Hepatocyte (in vitro differentiated cells): Measurements from ENCODE around the gene IL17RC. TPM values are rescaled to one million over a fixed set of nuclear protein-coding genes. Genes with fewer than 3 reads are reported as not detected.

ENCODE experiments used
- DNase-seq: peaks from one replicate; pipeline ENCODE4 v3.0.0-alpha.2; 2016; ENCODE audit warnings: low spot score
- H2AFZ ChIP-seq: fragments of 200-600 bp; sonication (generic); 2 replicates; pipeline ENCODE4 v1.6.0; 2016; ENCODE audit warnings: antibody characterized with exemption, mild to moderate bottlenecking
- H3K27ac ChIP-seq: fragments of 200-600 bp; sonication (generic); 2 replicates; pipeline ENCODE4 v1.5.1; 2016; ENCODE audit warnings: mild to moderate bottlenecking
- H3K27me3 ChIP-seq: fragments of 200-600 bp; sonication (generic); 2 replicates; pipeline ENCODE4 v1.6.1; 2016
- H3K36me3 ChIP-seq: fragments of 200-600 bp; sonication (generic); replicated peaks from 2 replicates; pipeline ENCODE4 v1.5.1; 2016; ENCODE audit warnings: low read depth; ENCODE audit not compliant: insufficient read depth
- H3K4me1 ChIP-seq: fragments of 200-600 bp; sonication (generic); 2 replicates; pipeline ENCODE4 v1.5.1; 2016; ENCODE audit warnings: mild to moderate bottlenecking, moderate library complexity; ENCODE audit not compliant: insufficient read depth
- H3K4me2 ChIP-seq: fragments of 200-600 bp; sonication (generic); 2 replicates; pipeline ENCODE4 v1.6.0; 2016
- H3K4me3 ChIP-seq: fragments of 200-600 bp; sonication (generic); 2 replicates; pipeline ENCODE4 v1.5.1; 2016; ENCODE audit warnings: mild to moderate bottlenecking
- H3K79me2 ChIP-seq: fragments of 200-600 bp; sonication (generic); 2 replicates; pipeline ENCODE4 v1.6.0; 2017; ENCODE audit warnings: mild to moderate bottlenecking
- H3K9me2 ChIP-seq: fragments of 200-600 bp; sonication (generic); replicated peaks from 2 replicates; pipeline ENCODE4 v1.6.0; 2017; ENCODE audit warnings: mild to moderate bottlenecking; ENCODE audit not compliant: insufficient read depth
- H3K9me3 ChIP-seq: fragments of 200-600 bp; sonication (generic); 2 replicates; pipeline ENCODE4 v1.5.1; 2016; ENCODE audit warnings: low read depth, mild to moderate bottlenecking
- H4K20me1 ChIP-seq: fragments of 200-600 bp; sonication (generic); 2 replicates; pipeline ENCODE4 v1.6.0; 2016; ENCODE audit warnings: mild to moderate bottlenecking; ENCODE audit not compliant: insufficient read depth, poor library complexity, severe bottlenecking
- CTCF ChIP-seq: fragments of 200-600 bp; sonication (generic); IDR thresholded peaks from 2 replicates; pipeline ENCODE4 v1.5.1; 2016; ENCODE audit warnings: antibody characterized with exemption, mild to moderate bottlenecking; ENCODE audit not compliant: poor library complexity
- EZH2 ChIP-seq: fragments of 200-600 bp; sonication (generic); IDR thresholded peaks from 2 replicates; pipeline ENCODE4 v1.6.1; 2016; ENCODE audit warnings: antibody characterized with exemption, mild to moderate bottlenecking, borderline replicate concordance
- EZH2phosphoT487 ChIP-seq: fragments of 200-600 bp; sonication (generic); IDR thresholded peaks from one replicate; pipeline ENCODE4 v1.6.1; 2018; ENCODE audit warnings: antibody characterized with exemption, mild to moderate bottlenecking, low read depth, moderate library complexity; ENCODE audit not compliant: unreplicated experiment, severe bottlenecking
- WGBS: methylation state at CpG from one replicate; pipeline ENCODE4 v1.1.6; 2016; ENCODE audit warnings: low lambda C conversion rate; ENCODE audit errors: missing lambda C conversion rate; 5-methylcytosine and 5-hydroxymethylcytosine counted together
- polyA plus RNA-seq: library from polyadenylated mRNA; unstranded; fragments of >200 nt; fragmentation: Nextera tagmentation; extraction: Ambion mirVana; gene quantifications from 2 replicates; pipeline ENCODE4 v1.2.1, GENCODE V29; 2016
- total RNA-seq: library from RNA; depleted of rRNA; stranded (reverse); fragments of >200 nt; gene quantifications from 2 replicates; pipeline ENCODE4 v1.2.3, GENCODE V29; 2014

The IL17RC gene
- total and polyA plus RNA-seq, 2 experiments from 2014 or later, result 27.3 to 47.8 TPM

DNA sequence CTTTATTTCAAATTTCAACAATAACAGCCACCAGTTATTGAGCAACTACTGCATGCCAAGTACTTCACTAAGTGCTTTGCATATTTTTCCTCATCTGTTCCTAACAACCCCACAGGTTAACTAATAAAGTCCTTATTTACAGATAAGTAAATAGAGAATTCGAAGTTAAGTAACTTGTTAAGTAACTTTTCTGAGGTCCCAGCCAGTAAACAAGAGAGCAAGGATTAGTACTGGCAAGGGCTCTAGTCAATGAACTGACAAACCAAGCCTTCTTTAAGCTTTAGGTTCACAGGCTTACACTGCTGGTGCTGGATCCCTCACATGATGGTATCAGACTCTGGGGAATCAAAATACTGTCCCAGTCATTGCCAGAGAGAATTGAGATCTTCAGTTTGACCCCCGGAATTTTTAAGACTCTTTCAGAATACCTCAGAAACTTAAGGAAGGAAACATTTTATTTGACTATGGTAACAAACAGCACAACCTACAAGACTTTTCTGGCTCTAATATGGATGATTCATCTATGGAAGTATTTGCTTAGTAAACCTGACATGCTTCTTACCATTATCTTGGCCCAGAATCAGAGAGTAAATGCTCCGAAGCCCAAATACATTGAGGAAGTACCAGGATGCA lies 53.2 kb downstream of the IL17RC start:
- Histone ChIP-seq H3K9me2 (no peaks in the 10 kb centered on the region), H4K20me1 (no peaks in the 10 kb centered on the region), H3K9me3 (no peaks in the 10 kb centered on the region), H3K79me2 (no peaks in the 10 kb centered on the region), H3K4me1 (no peaks in the 10 kb centered on the region), H3K27ac (no peak overlapping the region), H3K27me3 (no peaks in the 10 kb centered on the region), H2AFZ (no peak overlapping the region), H3K4me2 (no peak overlapping the region), H3K4me3 (no peak overlapping the region), H3K36me3 (no peaks in the 10 kb centered on the region)
- 88% methylated on average over 3 of the region's 3 CpGs for WGBS
- TF ChIP-seq EZH2 (no peak), CTCF (no peak), EZH2phosphoT487 (no peak)
- no peak for DNase-seq

DNA sequence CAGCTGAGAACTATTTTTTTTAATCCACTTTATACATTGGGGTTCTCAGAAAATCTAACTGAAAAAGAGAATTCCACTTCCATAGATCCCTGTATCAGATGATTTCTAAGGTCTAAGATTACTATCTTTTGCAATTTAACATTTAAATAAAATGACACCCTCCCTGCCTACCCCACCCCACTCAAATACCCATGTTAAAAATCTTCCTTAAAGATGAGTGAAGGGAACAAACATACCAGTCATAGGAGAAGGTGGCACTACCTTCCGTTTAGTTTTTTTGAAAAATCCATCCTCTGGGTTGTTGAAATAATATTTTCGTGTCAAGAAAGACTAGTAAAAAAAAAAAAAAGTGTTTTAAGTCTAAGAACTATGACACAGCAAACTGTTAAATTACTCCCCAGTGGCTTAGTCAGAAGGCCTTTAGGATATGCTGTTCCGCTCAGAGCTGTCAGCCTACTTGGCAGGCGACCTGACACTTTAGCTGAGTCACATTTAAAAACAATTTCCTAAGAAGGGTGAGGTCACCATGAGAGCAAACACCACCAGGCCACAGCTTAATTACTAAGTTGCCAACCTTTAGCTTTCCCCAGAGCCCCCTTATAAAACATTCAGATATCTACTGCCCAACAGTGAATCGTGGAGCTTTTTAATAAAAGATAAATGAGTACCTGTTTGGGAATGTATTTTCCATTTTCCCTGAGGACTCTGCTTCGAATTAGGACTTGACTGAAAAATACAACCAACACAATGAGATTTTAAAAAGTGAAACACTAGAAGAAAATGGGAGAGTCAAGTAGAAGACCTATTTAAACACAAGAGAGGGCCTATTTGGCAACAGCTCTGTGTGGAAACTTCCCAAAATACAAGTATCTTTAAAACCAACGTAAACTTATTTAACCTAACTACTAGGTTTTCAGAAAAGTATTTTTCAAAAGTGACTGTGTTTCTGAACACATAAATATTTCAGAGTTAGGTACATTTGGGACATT lies 60.1 kb downstream of the IL17RC start:
- Histone ChIP-seq H3K27me3 (no peaks in the 10 kb centered on the region), H3K36me3 (no peaks in the 10 kb centered on the region), H3K9me2 (no peaks in the 10 kb centered on the region), H3K79me2 (peaks cover 15% of the 10 kb centered on the region), H4K20me1 (no peaks in the 10 kb centered on the region), H2AFZ (no peak overlapping the region), H3K9me3 (no peaks in the 10 kb centered on the region), H3K4me2 (no peak overlapping the region), H3K4me1 (peaks cover 5% of the 10 kb centered on the region), H3K4me3 (no peak overlapping the region), H3K27ac (peak overlapping the region; percentile 80)
- WGBS, result 78% methylated on average over 7 of the region's 7 CpGs
- DNase-seq, result peak; percentile 84
- TF ChIP-seq EZH2phosphoT487 (no peak), EZH2 (no peak), CTCF (no peak)

DNA sequence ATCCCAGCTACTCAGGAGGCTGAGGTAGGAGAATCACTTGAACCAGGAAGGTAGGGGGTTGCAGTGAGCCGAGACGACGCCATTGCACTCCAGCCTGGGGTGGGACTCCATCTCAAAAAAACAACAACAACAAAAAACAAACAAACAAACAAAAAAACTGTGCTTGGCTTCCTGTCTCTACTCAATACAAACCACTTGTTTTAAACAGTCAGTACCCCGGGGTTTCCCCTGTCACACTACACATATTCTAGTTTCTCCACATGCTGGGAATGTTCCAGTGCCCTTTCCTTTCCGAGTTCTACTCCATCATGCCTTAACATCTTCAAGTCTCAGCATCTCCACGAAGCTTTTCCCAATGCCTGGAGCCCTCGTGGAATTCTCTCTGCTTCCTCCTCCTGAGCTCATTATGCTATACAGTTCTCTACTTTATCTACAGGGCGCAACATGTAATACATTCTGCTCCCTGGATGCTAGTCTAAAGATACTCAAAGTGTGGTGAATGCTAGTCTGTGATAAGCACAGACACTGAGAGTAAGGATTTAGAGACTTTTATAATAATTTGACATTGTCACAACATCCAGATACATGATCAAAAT lies 61.9 kb downstream of the IL17RC start:
- Histone ChIP-seq H3K27ac (no peak overlapping the region), H3K4me3 (no peak overlapping the region), H3K9me2 (no peaks in the 10 kb centered on the region), H3K4me1 (peaks cover 5% of the 10 kb centered on the region), H3K9me3 (no peaks in the 10 kb centered on the region), H3K4me2 (no peak overlapping the region), H3K79me2 (peaks cover 31% of the 10 kb centered on the region), H3K27me3 (no peaks in the 10 kb centered on the region), H4K20me1 (no peaks in the 10 kb centered on the region), H2AFZ (no peak overlapping the region), H3K36me3 (no peaks in the 10 kb centered on the region)
- no peak for DNase-seq
- 93% methylated on average over 8 of the region's 8 CpGs for WGBS
- TF ChIP-seq CTCF (no peak), EZH2phosphoT487 (no peak), EZH2 (no peak)
